SK-N-SH treated with all-trans-retinoic acid at 6 μM for 48 hours (cell line): ENCODE data around the gene IPPK.

Experiments
- ARNTL ChIP-seq: fragments of 450-650 bp; formaldehyde crosslinking; IDR thresholded peaks from 2 replicates; pipeline ENCODE4 v1.5.0; 2020; ENCODE audit warnings: low read depth, mild to moderate bottlenecking, moderate library complexity, borderline replicate concordance
- CSDC2 ChIP-seq: fragments of 250-450 bp; sonication (Bioruptor Pico); IDR thresholded peaks from 2 replicates; pipeline ENCODE4 v1.5.0; 2020; ENCODE audit warnings: mild to moderate bottlenecking, moderate library complexity
- RARB ChIP-seq: fragments of 250-450 bp; sonication (Bioruptor Pico); IDR thresholded peaks from 2 replicates; pipeline ENCODE4 v1.8.0; 2021; ENCODE audit warnings: mild to moderate bottlenecking, moderate library complexity
- SNAI2 ChIP-seq: fragments of 250-450 bp; sonication (Bioruptor Pico); IDR thresholded peaks from 2 replicates; pipeline ENCODE4 v1.5.0; 2020; ENCODE audit warnings: mild to moderate bottlenecking, moderate library complexity
- TOX ChIP-seq: fragments of 250-450 bp; sonication (Bioruptor Pico); IDR thresholded peaks from 2 replicates; pipeline ENCODE4 v1.8.0; 2021; ENCODE audit warnings: mild to moderate bottlenecking, moderate library complexity, borderline replicate concordance
- TSHZ2 ChIP-seq: fragments of 250-450 bp; sonication (Bioruptor Pico); IDR thresholded peaks from 2 replicates; pipeline ENCODE4 v1.5.0; 2020; ENCODE audit warnings: mild to moderate bottlenecking, moderate library complexity
- ZFP30 ChIP-seq: fragments of 450-650 bp; formaldehyde crosslinking; IDR thresholded peaks from 2 replicates; pipeline ENCODE4 v1.5.0; 2022; ENCODE audit warnings: mild to moderate bottlenecking, moderate library complexity
- ZNF565 ChIP-seq: fragments of 450-650 bp; formaldehyde crosslinking; conservative IDR thresholded peaks from 2 replicates; pipeline ENCODE4 v1.5.0; 2020; ENCODE audit warnings: low read depth, mild to moderate bottlenecking, moderate library complexity
- ZNF70 ChIP-seq: fragments of 450-650 bp; formaldehyde crosslinking; IDR thresholded peaks from 2 replicates; pipeline ENCODE4 v1.5.0; 2020; ENCODE audit warnings: mild to moderate bottlenecking, moderate library complexity
- TF ChIP-seq, protein P1 (sequence below): fragments of 250-450 bp; sonication (Bioruptor Pico); IDR thresholded peaks from 2 replicates; pipeline ENCODE4 v1.8.0; 2021; ENCODE audit warnings: low read depth, mild to moderate bottlenecking, moderate library complexity, borderline replicate concordance
- TF ChIP-seq, protein P2 (sequence below): fragments of 250-450 bp; sonication (Bioruptor Pico); IDR thresholded peaks from 2 replicates; pipeline ENCODE4 v1.8.0; 2020; ENCODE audit warnings: mild to moderate bottlenecking, moderate library complexity, borderline replicate concordance

GRCh38 chr9:92686954-92687353 is 17.0 kb upstream of the IPPK start:
- TF ChIP-seq, protein P1, sequence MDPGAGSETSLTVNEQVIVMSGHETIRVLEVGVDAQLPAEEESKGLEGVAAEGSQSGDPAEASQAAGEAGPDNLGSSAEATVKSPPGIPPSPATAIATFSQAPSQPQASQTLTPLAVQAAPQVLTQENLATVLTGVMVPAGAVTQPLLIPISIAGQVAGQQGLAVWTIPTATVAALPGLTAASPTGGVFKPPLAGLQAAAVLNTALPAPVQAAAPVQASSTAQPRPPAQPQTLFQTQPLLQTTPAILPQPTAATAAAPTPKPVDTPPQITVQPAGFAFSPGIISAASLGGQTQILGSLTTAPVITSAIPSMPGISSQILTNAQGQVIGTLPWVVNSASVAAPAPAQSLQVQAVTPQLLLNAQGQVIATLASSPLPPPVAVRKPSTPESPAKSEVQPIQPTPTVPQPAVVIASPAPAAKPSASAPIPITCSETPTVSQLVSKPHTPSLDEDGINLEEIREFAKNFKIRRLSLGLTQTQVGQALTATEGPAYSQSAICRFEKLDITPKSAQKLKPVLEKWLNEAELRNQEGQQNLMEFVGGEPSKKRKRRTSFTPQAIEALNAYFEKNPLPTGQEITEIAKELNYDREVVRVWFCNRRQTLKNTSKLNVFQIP (CRISPR knock-in tag): no peak
- TF ChIP-seq ZFP30 (CRISPR knock-in tag) (no peak), RARB (CRISPR knock-in tag) (no peak), ARNTL (CRISPR knock-in tag) (no peak), ZNF70 (CRISPR knock-in tag) (no peak), ZNF565 (CRISPR knock-in tag) (no peak), TSHZ2 (no peak), SNAI2 (CRISPR knock-in tag) (no peak), TOX (CRISPR knock-in tag) (no peak), CSDC2 (CRISPR knock-in tag) (no peak)
- TF ChIP-seq, protein P2, sequence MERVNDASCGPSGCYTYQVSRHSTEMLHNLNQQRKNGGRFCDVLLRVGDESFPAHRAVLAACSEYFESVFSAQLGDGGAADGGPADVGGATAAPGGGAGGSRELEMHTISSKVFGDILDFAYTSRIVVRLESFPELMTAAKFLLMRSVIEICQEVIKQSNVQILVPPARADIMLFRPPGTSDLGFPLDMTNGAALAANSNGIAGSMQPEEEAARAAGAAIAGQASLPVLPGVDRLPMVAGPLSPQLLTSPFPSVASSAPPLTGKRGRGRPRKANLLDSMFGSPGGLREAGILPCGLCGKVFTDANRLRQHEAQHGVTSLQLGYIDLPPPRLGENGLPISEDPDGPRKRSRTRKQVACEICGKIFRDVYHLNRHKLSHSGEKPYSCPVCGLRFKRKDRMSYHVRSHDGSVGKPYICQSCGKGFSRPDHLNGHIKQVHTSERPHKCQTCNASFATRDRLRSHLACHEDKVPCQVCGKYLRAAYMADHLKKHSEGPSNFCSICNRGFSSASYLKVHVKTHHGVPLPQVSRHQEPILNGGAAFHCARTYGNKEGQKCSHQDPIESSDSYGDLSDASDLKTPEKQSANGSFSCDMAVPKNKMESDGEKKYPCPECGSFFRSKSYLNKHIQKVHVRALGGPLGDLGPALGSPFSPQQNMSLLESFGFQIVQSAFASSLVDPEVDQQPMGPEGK (CRISPR knock-in tag): no peak
